Uterus (tissue), 2 donors: ENCODE measurements around the gene SBNO2.

Source experiments
- CTCF ChIP-seq, 4 experiments: fragments of 200-600 bp in 2 of 4; fragments of 450-650 bp in 2 of 4; sonication (generic) in 2 of 4; IDR thresholded peaks; one replicate each; pipeline ENCODE4 v1.5.1; 2016 to 2019; ENCODE audit warnings: antibody characterized with exemption in 4 of 4, mild to moderate bottlenecking in 2 of 4, moderate library complexity in 1 of 4
- POLR2A ChIP-seq, 2 donors: fragments of 450-650 bp; IDR thresholded peaks; one replicate each; pipeline ENCODE4 v1.6.1; 2016; ENCODE audit warnings: antibody characterized with exemption in 2 of 2, mild to moderate bottlenecking in 1 of 2, moderate library complexity in 1 of 2

DNA sequence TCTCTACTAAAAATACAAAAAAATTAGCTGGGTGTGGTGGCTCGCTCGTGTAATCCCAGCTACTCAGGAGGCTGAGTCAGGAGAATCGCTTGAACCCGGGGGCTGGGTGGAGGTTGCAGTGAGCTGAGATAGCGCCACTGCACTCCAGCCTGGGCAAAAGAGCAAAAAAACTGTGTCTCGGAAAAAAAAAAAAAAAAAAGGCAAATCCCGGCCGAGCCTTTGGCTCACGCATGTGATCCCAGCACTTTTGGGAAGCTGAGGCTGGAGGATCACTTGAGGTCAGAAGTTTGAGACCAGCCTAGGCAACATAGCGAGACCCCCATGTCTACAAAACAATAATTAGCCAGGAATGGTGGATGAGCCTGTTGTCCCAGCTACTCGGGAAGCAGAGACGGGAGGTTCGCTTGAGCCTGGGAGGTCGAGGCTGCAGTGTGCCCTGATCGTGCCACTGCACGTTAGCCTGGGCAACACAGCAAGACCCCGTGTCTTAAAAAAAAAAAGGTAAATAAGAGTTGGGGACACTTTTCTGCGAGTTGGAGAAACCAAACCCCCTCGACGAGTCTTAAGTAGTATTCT lies 70.8 kb downstream of the SBNO2 start:
- no peak for TF ChIP-seq POLR2A (IDR thresholded peaks at IDR 0.05)
- no peak for TF ChIP-seq CTCF (IDR thresholded peaks at IDR 0.05)
